8988T (cell line): ENCODE measurements around the gene DHX57.

ENCODE experiments used
- DNase-seq: peaks from one replicate; pipeline ENCODE4 v3.0.0; 2011

Gene DHX57, protein sequence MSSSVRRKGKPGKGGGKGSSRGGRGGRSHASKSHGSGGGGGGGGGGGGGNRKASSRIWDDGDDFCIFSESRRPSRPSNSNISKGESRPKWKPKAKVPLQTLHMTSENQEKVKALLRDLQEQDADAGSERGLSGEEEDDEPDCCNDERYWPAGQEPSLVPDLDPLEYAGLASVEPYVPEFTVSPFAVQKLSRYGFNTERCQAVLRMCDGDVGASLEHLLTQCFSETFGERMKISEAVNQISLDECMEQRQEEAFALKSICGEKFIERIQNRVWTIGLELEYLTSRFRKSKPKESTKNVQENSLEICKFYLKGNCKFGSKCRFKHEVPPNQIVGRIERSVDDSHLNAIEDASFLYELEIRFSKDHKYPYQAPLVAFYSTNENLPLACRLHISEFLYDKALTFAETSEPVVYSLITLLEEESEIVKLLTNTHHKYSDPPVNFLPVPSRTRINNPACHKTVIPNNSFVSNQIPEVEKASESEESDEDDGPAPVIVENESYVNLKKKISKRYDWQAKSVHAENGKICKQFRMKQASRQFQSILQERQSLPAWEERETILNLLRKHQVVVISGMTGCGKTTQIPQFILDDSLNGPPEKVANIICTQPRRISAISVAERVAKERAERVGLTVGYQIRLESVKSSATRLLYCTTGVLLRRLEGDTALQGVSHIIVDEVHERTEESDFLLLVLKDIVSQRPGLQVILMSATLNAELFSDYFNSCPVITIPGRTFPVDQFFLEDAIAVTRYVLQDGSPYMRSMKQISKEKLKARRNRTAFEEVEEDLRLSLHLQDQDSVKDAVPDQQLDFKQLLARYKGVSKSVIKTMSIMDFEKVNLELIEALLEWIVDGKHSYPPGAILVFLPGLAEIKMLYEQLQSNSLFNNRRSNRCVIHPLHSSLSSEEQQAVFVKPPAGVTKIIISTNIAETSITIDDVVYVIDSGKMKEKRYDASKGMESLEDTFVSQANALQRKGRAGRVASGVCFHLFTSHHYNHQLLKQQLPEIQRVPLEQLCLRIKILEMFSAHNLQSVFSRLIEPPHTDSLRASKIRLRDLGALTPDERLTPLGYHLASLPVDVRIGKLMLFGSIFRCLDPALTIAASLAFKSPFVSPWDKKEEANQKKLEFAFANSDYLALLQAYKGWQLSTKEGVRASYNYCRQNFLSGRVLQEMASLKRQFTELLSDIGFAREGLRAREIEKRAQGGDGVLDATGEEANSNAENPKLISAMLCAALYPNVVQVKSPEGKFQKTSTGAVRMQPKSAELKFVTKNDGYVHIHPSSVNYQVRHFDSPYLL (N-terminal part only)

DNA sequence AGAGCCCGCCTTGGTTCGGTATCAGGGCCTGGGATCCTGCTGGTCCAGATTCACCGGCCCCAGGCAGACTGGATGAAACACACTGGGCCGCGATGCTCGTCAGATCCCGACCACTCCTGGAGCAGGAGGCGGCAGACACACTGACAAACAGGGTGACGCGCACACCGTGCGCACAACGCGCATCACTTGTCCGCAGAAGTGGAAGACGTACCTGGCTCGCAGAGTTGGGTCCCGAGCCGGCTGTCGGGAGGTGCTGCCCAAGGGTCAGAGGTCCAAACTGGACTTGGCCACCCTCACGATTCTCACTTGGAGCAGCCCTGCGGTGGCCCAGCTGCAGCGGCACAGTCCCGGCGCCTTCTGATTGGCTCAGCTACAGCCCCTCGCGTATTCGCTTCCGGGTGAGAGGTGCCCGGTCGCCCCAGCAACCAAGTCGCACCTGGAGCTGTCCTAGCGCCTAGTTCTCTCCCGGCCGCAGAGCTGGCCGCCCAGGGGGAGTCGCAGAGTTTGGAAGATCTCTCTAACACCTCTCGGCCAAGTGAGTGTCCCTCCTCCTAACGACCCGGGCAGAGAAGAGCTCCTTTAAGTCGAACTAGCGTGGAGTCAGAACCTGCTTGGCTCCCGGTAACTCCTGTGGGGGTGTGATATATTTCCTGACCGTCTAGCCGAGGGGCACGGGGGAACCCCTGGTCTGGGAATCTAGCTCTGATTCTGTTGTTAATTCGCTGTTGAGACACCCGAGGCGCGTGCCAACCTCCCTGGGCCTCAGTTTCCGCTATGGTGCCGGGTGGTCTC lies at the start of gene DHX57, which contains the start of gene MORN2:
Gene DHX57 (minus strand): TSS at position 359 of the 792 bp plus-strand sequence. CDS start 7,529 bp downstream, outside the sequence.
Gene MORN2 (plus strand): TSS at position 401 of the 792 bp plus-strand sequence.
- DNase-seq = peak; percentile 86

DNA sequence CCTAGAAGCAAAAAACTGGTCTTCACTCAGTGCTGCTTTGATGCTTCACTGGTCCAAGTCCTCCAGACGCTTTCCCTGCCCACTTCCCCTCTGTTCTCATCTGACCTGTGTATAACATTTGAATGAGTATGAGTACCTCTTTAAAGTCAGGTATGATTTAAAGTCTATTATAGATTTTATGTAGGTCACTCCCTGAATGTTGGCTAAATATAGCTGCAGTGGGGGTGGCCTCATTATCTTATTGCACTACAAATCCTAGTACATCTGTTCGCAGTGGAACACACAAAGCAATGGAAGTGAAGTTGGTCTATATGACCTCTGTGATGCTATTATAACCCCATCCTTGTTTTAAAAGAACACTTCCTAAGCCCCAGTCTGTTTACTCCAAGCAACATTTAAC lies 47.2 kb upstream of the DHX57 start:
- DNase-seq = no peak

DNA sequence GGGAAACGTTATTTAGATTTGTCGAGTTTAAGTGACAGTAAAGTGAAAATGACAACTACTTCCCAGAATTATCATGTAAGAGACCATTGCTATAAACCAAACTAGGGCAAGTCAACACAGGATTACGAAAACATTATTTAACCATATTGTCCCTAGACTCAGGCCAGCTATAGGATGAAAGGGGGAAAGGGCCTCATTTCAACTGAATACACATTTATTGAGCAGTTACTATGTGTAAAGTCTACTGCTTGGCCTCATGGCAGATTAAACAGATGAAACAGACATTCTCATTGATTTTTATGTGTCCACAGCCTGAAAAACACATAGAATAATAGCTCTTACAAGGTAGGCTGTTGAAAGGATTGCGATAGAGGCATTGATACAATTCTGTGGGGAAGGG lies 46.7 kb upstream of the DHX57 start:
- DNase-seq = no peak

DNA sequence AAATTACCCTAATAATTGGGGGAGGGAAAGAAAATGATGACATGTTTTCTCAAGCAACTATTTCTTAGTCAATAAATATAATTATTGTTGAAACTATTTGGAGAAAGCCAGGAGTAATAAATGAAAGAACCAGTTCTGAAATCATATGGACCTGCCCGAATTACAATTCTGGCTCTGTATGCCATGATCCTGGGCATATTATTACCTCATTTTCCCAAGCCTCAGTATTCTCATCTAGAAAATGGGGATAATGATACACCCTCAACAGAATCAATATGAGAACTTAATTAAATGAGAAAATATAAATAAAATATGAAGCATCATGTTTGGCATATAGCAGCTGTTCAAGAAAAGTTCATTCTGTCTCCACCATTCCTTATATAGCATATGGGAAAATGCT lies 36.9 kb upstream of the DHX57 start:
- no peak for DNase-seq

DNA sequence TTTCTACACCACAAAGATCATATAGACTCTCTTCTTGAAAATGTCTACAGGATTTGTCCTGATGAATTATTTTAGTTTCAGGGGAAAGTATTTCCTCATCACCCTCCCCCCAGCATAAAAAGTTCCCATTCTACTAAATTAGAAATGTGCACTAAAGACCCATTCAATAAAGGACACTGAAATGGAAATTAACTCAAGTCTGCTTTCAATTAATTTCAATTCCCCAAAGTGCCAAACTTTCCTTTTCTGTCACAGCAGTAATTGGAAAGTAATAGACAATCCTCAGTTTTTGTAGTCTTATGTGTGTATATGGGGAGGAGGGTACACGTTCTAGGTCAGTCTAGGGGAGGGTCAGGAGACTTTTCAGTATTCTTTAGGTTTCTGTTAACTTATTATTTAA lies 35.5 kb upstream of the DHX57 start:
- DNase-seq = no peak

DNA sequence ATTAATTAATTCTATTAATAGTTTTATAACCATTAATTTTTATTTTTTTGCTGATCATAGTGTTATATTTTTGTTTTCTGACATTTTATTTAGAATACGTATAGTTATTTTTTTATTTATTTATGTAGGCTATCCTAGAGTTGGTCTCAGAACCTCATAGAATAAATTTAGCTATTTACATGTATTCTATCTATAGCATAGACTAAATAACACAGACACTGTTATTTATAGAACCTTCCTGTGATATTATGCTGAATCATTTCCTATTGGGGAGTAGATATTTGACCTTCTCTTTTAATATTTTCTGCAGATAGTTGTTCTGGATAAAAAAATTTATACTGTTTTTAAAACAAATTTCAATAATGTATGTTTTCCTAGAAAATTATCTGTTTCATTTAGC lies 34.1 kb upstream of the DHX57 start:
- DNase-seq = no peak

DNA sequence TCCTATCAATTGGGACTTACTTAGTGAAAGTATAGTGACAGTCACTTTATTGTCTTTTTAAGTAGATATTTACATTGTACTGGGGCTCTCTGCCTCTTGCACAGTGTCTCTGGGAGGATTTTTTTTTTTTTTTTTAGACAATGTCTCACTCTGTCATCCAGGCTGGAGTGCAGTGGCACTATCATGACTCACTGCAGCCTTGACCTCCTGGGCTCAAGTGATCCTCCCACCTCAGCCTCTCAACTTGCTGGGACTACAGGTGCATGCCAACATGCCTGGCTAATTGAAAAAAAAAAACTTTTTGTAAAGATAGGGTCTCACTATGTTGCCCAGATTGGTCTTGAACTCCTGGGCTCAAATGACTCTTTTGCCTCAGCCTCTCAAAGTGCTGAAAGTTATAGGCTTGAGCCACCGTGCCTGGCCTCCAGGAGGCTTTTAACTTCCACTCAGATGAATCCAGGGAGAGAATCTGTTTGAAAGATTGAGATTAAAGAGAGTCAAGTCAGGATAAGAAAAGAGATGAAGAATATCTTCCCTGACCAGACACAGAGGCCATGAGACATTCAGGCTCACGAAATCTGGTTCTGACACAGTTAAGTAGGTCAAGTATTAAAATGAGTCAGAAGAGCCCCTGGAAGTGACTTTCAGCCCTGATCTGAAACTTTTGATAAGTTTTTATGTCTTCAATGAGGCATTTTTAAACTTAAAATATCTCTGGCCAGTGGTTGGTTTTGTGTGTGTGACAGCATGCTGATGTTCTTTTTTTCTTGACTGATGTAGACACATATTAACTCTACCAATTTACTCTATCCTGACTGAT lies 32.2 kb upstream of the DHX57 start:
- DNase-seq = no peak

DNA sequence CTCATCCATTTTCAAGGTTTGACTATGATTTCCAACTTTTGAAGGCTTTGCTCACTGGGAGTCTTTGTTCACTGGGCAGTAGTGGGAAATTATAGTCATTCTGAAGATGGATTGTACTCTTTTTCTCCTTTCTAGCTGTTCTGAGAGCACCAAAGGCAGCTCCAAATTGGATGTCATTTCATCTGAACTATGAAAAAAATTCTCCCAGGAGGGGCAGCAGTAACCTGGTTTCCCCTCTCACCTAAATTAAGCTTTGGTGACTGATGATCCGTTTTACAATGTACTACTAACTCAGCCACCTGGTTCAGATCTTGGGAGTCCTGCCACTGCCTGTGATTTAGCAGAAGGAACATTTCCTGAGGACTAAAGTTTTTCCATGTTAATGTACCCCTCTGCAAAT lies 31.5 kb upstream of the DHX57 start:
- DNase-seq = no peak

DNA sequence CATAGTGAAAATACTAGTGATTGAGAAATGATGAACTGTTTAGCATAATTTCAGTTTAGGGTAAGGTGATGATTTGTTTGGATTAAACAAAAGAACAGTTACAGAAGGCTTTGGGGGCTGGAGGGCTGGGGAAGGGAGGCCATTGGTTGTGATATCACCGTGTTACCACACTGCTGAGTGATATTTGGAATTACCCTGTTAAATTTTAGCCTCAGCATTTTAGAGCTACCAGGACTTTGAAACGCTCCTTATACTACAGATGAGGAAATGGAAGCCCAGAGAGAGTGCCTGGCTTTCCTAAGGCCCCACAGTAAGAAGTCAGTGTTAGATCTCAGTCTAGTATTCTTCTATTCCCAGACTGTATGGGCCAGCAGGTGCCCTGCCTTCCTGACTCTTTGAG lies 29.5 kb upstream of the DHX57 start:
- DNase-seq = no peak

DNA sequence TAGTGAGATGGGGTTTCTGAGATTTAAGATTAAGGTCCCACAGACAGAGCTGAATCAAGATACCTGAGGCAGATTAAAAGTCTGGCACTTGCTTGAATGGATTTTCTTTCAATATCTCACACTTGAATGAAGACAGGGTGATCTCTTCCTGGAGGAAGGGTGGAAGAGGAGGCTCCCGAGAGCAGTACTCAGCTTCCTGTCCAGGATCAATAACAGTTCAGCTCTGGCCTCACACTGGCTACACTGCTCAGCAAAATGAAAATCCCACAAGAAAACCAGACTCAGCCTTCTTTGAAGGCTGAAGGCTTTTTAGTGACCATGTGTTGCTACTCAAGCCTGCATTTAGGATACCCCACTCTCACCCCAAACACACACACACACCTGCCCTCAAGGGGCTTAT lies 25.0 kb upstream of the DHX57 start:
- no peak for DNase-seq

DNA sequence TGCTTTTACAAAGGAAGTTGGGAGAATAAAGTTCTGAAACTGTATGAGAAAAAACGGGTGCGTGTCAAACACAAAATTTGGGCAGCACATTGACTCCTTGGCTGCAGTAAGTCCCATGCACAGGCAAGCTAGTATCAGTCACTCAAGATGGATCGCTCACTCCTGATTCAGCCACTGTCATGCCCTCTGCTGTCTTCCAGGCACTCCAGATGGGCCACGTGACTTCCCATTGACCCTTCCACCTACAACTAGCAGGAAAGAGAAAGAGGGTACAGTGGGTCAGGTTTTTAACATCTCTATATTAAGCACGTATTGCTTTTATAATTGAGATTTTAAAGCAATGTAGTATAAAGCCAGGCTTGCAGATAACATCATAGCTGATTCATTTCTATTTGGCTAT lies 22.5 kb upstream of the DHX57 start:
- DNase-seq = no peak

DNA sequence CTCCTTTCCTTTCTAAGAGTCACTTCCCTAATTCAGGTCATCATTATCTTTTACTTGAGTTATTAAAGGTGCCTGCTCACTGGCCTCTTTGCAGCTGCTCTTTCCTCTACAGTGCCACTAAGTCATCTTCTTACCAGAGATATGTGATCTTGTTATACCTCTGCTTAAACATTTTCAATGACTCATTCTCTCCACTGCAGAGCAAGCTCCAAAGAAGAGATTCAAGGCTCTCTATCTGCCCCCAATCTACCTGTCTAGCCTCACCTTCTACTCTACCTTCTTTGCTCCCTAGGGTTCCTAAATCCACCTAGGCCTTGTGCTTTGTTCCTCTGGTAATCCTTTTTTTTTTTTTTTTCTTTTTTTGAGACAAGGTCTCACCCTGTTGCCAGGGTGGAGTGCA lies 17.1 kb upstream of the DHX57 start:
- no peak for DNase-seq

DNA sequence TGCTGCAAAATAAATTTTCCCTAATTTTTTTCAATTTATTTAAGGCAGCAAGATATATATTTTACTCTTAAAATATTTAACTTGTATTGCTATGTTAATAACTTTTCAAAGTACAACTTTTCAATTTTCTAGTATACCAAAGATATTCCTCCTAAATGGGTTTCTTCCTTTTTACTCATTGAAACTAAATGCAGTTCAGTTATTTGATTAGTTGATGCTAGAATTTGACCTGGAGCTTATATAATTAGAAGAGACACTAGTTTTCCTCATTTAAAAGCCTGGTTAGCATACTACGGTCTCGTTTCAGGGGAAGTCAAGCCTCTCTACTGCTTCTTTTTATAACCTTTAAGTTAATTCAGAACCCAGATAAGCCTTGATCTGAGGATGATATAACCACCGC lies 13.8 kb upstream of the DHX57 start, which contains the start of gene ARHGEF33:
Gene ARHGEF33 (plus strand): TSS at position 301 of the 400 bp plus-strand sequence. CDS start 29,573 bp downstream, outside the sequence.
- no peak for DNase-seq

DNA sequence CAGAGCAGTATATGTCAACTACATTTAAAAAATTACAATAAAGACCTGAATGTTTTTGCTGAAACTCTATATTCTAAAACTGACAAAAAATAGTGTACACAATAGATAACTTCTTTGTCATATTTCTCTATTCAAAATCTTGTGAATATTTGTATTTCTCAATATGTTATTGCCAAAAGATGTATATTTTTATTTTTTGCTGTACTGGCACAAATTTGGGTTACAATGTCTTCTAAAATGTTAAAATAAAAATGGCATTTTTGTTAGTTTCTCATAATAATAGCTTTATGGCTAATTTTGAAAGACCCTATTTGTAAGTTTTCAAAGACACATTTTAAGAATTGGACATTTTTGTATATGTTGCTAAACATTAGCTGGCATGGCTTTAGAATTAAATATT lies 13.3 kb upstream of the DHX57 start:
- DNase-seq = no peak

DNA sequence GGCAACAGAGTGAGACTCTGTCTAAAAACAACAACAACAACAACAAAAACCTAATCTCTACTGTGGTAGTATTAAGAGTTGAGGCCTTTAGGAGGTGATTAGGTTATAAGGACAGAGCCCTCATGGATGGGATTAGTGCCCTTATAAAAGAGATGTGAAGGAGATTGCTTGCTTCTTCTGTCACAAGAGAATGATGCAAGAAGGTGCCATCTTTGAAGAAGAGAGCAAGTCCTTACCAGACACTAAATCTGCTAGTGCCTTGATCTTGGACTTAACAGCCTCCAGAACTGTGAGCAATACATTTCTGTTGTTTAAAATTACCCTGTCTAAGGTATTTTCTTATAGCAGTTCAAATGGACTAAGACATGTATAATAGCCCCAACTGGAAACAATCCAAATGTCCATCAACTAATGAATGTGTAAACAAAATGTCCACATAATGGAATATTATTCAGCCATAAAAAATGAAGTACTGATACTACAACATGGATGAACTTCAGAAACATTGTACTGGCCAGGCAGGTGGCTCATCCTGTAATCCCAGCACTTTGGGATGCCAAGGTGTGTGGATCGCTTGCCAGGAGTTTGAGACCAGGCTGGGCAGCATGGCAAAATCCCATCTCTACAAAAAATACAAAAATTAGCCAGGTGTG lies 12.3 kb upstream of the DHX57 start:
- no peak for DNase-seq

DNA sequence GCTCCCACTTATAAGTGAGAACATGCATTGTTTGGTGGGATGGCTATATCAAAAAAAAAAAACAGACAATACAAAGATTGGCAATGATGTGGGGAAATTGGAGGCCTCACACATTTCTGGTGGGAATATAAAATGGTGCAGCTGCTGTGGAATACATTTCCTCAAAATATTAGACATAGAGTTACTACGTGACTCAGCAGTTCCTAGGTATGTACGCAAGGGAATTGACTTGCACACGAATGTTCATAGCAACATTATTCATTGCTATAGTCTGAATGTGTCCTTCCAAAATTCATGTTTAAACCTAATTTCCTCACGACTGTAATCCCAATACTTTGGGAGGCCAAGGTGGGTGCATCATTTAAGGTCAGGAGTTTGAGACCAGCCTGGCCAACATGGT lies 11.6 kb upstream of the DHX57 start:
- DNase-seq = no peak

DNA sequence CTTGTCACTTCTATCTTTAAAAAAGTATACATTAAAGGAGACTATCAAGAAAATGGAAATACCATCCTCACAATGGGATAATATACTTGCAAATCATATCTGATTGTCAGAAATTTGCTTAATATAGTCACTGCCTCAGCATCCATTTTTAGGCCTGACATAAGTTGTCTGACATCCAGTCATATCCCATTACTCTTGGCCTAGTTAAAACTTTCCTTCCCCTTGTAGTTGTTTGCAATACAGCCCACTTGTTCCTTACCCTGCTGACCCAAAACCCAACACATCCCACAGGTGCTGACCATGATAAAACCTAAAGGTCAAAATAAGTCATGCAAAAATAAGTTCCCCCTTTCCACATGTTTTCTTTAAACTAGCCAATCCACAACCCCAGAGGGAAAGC lies 10.3 kb upstream of the DHX57 start:
- DNase-seq = no peak

DNA sequence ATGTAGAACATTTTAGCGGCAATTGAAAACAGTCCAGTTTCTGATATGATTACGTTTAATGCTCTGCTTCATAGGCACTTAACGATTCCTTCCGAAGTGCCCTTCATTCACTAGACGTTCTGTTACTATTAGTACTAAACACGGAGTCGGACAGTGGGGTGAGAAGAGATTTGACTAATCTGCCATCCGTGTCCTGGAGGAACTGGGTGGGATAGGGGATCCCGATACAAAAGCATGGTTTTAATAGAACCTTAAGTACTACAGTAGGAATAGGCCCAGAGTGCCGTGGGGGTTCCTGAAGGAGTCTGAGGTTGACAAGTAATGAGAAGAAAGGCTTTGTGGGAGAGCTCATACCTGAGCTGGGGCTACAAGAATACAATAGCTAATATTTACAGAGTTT lies 673 bp upstream of the DHX57 start:
- no peak for DNase-seq

DNA sequence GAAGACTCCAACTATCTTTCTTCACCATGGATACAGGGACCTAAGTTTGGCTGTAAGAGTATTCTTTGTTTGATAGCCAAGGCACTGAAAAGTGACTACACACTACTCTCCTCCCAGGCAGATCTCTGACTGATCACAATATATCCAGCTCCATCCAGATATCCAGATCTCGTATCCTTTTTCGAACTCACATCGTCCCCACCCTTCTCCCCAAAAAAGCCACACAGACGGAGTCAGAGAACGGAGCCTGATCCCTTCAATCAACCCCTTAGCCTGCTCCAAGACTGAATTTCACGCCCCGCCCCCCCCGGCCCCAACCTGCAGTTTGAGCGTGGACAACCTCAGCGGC lies 533 bp downstream of the DHX57 start:
- no peak for DNase-seq

DNA sequence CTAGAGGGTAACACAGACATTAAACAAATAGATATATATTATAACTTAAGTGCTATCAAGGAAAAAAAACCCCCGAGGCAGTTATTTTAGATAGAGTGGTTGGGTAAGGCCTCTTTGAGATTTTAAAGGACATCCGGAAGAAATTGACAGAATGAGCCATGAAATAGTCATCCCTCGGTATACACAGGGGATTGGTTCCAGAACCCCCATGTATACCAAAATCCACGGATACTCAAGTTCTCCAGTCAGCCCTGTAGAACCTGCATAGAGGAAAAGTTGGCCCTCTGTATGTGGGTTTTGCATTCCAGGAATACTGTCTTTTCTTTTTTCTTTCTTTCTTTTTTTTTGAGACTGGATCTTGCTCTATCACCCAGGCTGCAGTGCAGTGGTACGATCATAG lies 2.0 kb downstream of the DHX57 start:
- no peak for DNase-seq

DNA sequence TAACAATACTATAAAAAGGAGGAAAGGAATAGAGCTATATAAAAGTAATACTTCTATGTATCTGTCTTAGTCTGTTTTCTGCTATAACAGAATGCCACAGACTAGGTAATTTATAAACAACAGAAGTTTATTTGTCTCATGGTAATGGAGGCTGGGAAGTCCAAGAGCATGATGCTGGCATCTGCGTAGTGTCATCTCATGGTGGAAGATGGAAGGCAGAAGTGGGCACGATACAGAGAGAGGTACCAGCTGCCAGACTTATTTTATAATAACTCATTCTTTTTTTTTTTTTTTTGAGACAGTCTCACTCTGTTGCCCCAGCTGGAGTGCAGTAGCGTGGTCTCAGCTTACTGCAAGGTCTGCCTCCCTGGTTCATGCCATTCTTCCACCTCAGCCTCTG lies 4.3 kb downstream of the DHX57 start:
- no peak for DNase-seq
